ENCODE measurements around the gene KLF1.
A peak's percentile ranks its signal among the peaks of the same experiment; 100 is the strongest.

KLF1 gene

GRCh38 chr19:12886969-12887747 lies at the start of gene KLF1:
Gene KLF1 (minus strand): TSS chr19:12887201. CDS start chr19:12887140, 61 bp downstream.
- Histone ChIP-seq H3K9ac (no peak within 1 kb of the TSS), H4K20me1 (peaks cover 0 to 11% (median 7%) of the 10 kb centered on the region in 11 experiments; a peak in 11 of 22 replicates), H3K4me3 (no peak within 1 kb of the TSS; a peak in 1 of 20 replicates), H3K27me3 (peaks cover 30 to 47% (median 43%) of the 10 kb centered on the region in 11 experiments), H3K9me3 (replicated peaks in 1 of 11) (peaks cover 17 to 36% (median 23%) of the 10 kb centered on the region in 11 experiments), H3K27ac (no peak within 1 kb of the TSS), H3K36me3 (0 out of 22 replicates have a peak, but pooled peaks cover 0 to 4% (median 0%) of the 10 kb centered on the region in 11 experiments), H3K4me2 (peak within 1 kb of the TSS in 1 of 11 experiments; percentile 88; a peak in 2 of 22 replicates), H3K4me1 (peaks cover 17 to 64% (median 30%) of the 10 kb centered on the region in 10 experiments)
- TF ChIP-seq Cebpa-rat (IDR thresholded peaks at IDR 0.05) = no peak

DNA sequence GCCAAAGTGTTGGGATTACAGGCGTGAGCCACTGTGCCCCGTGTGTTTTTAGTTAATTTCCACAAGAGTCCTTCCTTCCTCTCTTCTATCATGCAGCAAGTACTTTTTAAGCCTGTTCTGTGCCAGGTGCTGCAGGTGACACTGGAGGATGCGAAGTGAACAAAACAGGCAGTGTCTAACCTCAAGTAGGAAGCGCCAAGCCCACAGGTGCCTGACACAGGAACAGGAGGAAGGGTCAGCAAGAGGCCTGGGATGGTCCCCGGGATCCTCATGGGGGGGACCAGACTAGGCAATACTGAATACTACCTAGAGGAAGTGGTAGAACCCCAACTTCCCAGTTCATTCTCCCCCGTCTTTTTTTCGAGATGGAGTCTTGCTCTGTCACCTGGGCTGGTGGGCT lies 49.6 kb upstream of the KLF1 start:
- Histone ChIP-seq H3K4me2 (peak overlapping the region; percentile 78 to 99 (median 92)), H4K20me1 (peaks cover 33 to 46% (median 42%) of the 10 kb centered on the region in 11 experiments), H3K9ac (peak overlapping the region; percentile 88 to 100 (median 98); a peak in 21 of 22 replicates), H3K36me3 (peaks cover 26 to 36% (median 31%) of the 10 kb centered on the region in 11 experiments), H3K9me3 (replicated peaks in 1 of 11) (no peaks in the 10 kb centered on the region), H3K4me3 (peak overlapping the region in 9 of 10 experiments; percentile 84 to 100 (median 98); a peak in 16 of 20 replicates), H3K27me3 (no peaks in the 10 kb centered on the region), H3K4me1 (peaks cover 55 to 66% (median 61%) of the 10 kb centered on the region in 10 experiments), H3K27ac (peak overlapping the region; percentile 82 to 99 (median 97); a peak in 21 of 22 replicates)
- TF ChIP-seq Cebpa-rat (IDR thresholded peaks at IDR 0.05) = no peak

- H3K27ac ChIP-seq = no peak overlapping the region
- no peak overlapping the region for H3K4me2 ChIP-seq
- no peak overlapping the region for H3K4me3 ChIP-seq
- no peaks in the 10 kb centered on the region for H3K27me3 ChIP-seq
- H3K4me1 ChIP-seq = peaks cover 44 to 62% (median 53%) of the 10 kb centered on the region in 10 experiments
- H3K9ac ChIP-seq = no peak overlapping the region
- peaks cover 23 to 36% (median 31%) of the 10 kb centered on the region in 11 experiments for H3K36me3 ChIP-seq
- peaks cover 24 to 46% (median 42%) of the 10 kb centered on the region in 11 experiments for H4K20me1 ChIP-seq
- no peak for TF ChIP-seq Cebpa-rat (IDR thresholded peaks at IDR 0.05)
- no peaks in the 10 kb centered on the region for H3K9me3 ChIP-seq (replicated peaks in 1 of 11)
These were observed 48.1 kb upstream of the KLF1 start for GRCh38 chr19:12935071-12935470.

DNA sequence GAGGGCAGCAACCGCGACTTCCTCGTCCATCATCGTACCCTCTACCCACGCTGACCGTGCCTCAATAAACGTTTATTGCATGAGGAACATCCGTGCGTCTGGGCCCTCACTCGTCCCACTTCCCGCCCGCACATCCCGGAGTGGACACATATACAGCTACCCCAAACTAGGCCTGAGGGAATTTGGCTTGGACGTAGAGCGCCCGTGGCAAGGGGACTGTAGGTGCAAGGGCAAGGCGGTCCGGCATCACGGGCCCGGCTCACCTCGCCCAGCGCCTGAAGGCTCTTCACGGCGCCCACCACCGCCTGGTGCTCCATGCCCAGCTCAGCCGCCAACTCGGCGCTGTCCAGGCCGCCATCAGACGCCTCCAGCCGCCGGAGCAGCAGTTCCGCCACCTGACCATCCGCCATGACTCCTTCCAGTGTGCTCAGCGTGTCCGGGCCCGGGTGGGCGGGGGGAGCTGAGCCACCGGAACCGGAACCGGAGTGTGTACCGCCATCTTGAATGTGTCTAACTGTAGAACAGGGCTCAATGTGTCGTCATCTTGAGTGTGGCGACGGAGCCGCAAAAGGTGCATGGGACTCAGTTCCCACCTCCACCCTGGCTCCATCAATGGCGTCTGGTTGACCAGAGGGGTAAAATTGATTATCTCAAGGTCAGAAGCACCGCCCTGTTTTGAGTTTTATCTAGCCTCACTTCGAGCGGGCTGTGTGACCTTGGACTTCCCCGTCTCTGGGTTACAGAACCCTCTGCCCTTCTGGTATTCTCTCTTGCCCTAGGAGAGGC lies 46.5 kb upstream of the KLF1 start, which contains the start of gene FARSA:
Gene FARSA (minus strand): TSS at position 425 of the 786 bp plus-strand sequence. CDS start 15 bp downstream, at position 410.
- peaks cover 8 to 38% (median 33%) of the 10 kb centered on the region in 11 experiments; a peak in 15 of 22 replicates for H4K20me1 ChIP-seq
- H3K27ac ChIP-seq = peak within 1 kb of the TSS; percentile 71 to 96 (median 92)
- H3K27me3 ChIP-seq = no peaks in the 10 kb centered on the region
- TF ChIP-seq Cebpa-rat (IDR thresholded peaks at IDR 0.05) = no peak
- H3K4me1 ChIP-seq = peaks cover 39 to 58% (median 48%) of the 10 kb centered on the region in 10 experiments
- no peaks in the 10 kb centered on the region for H3K9me3 ChIP-seq (replicated peaks in 1 of 11)
- H3K4me2 ChIP-seq = peak within 1 kb of the TSS; percentile 86 to 99 (median 97)
- H3K36me3 ChIP-seq = peaks cover 27 to 41% (median 35%) of the 10 kb centered on the region in 11 experiments
- peak within 1 kb of the TSS; percentile 85 to 97 (median 94) for H3K9ac ChIP-seq
- peak within 1 kb of the TSS; percentile 86 to 99 (median 96) for H3K4me3 ChIP-seq

DNA sequence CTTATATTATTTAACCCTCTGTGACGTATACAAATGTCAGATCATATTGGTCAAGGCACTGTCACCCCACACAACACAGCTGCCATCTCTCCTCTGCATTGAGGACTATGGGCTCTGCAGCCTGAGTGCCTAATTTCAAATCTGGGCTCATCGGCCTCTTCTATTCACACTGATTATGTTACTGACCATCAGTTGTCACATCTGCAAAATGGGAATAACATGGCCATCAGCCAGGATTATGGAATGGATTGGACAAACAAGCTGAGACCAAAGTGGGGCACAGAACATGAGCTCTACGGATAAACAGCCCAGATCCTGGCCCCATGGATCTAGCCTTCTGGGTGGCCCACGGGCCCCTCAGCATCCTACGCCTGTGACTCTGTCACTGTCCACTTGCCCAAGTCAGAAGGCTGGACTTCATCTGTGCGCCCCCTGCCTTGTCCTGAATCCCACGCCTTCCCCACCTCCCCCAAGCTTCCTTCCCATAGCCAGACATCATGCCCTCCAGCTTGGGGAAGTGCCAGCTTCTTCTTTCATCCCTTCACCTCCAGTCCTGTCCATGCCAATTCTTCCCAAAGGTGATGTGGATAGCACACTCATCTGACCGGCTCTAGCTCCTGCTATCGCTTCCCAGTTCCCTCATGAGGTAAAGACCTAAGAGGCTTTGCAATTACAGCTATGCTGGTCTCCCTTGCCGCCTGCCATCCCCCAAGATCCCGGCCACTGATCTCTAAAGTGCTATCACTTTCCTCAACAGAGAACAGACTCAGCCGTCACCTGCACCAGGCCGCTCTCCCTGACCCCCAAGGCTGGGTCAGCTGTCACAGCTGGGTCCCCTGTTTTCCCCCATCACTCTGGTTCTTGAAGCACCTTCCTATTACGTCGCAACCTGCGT lies 45.6 kb upstream of the KLF1 start:
- Histone ChIP-seq H3K4me2 (peak overlapping the region; percentile 86 to 99 (median 97)), H3K36me3 (peaks cover 36 to 50% (median 43%) of the 10 kb centered on the region in 11 experiments), H3K9me3 (replicated peaks in 1 of 11) (no peaks in the 10 kb centered on the region), H3K9ac (peak overlapping the region; percentile 85 to 97 (median 94)), H4K20me1 (peaks cover 8 to 42% (median 35%) of the 10 kb centered on the region in 11 experiments; a peak in 15 of 22 replicates), H3K4me1 (peaks cover 36 to 54% (median 44%) of the 10 kb centered on the region in 10 experiments), H3K27ac (peak overlapping the region; percentile 71 to 96 (median 92)), H3K27me3 (no peaks in the 10 kb centered on the region), H3K4me3 (peak overlapping the region; percentile 86 to 99 (median 96))
- no peak for TF ChIP-seq Cebpa-rat (IDR thresholded peaks at IDR 0.05)

DNA sequence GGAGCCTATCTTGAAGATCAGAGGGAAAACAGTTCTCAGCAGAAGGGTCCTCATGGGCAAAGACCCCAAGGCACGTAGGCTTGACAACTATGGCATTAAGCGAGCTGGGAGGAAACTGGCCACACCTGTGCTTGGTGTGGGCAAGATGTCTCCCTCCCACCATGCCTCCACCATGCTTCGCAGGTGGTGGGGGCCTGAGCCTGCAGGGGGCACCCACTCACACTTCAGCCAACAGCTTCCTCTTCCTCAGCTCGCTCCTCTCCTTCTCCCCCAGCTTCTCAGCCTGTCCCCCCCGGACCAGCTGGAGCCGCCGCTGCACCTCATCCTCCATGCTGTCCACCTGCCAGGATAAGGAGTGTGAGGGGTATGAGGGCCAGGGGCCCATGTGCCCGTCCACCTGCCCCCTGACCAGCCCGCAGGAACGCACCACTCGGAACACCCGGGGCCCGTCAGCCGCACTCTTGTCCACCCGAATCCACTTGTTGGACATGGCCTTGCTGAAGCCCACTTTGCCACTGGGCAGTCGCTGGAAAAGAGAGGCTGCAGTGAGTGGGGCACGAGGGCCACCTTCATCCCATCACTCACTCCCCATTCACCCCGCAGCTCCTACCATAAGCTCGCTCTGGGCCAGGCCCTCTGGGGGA lies 43.1 kb upstream of the KLF1 start:
- peak overlapping the region in 1 of 11 experiments; percentile 13; a peak in 2 of 22 replicates for H3K9ac ChIP-seq

GRCh38 chr19:12924621-12925310 lies 37.8 kb upstream of the KLF1 start:
- no peaks in the 10 kb centered on the region; a peak in 1 of 20 replicates for H3K4me1 ChIP-seq
- no peaks in the 10 kb centered on the region for H3K9me3 ChIP-seq (replicated peaks in 1 of 11)
- TF ChIP-seq Cebpa-rat (IDR thresholded peaks at IDR 0.05) = no peak
- H3K27me3 ChIP-seq = no peaks in the 10 kb centered on the region
- H3K4me2 ChIP-seq = no peak overlapping the region
- H3K27ac ChIP-seq = no peak overlapping the region
- H3K4me3 ChIP-seq = no peak overlapping the region
- no peak overlapping the region for H3K9ac ChIP-seq
- H4K20me1 ChIP-seq = peaks cover 0 to 64% (median 8%) of the 10 kb centered on the region in 11 experiments; a peak in 14 of 22 replicates
- peaks cover 77 to 98% (median 79%) of the 10 kb centered on the region in 11 experiments for H3K36me3 ChIP-seq

More for the DNA sequence above, 43.1 kb upstream of the KLF1 start:
- no peak overlapping the region for H3K27ac ChIP-seq
- peaks cover 8 to 51% (median 35%) of the 10 kb centered on the region in 11 experiments; a peak in 15 of 22 replicates for H4K20me1 ChIP-seq
- no peak overlapping the region for H3K4me3 ChIP-seq
- no peaks in the 10 kb centered on the region for H3K9me3 ChIP-seq (replicated peaks in 1 of 11)
- peaks cover 61 to 75% (median 68%) of the 10 kb centered on the region in 11 experiments for H3K36me3 ChIP-seq
- H3K4me1 ChIP-seq = peaks cover 17 to 35% (median 26%) of the 10 kb centered on the region in 10 experiments
- no peak for TF ChIP-seq Cebpa-rat (IDR thresholded peaks at IDR 0.05)
- no peak overlapping the region for H3K4me2 ChIP-seq
- H3K27me3 ChIP-seq = no peaks in the 10 kb centered on the region
